Peyer's patch (tissue), 4 donors: ENCODE measurements around the gene POLDIP2.

Experiments used
- CTCF ChIP-seq, 6 experiments: fragments of 450-650 bp in 4 of 6; fragments of 200-600 bp in 2 of 6; sonication (generic) in 1 of 6; IDR thresholded peaks; one replicate each; pipeline ENCODE4 v1.5.1; 2017 to 2019; ENCODE audit warnings: antibody characterized with exemption in 6 of 6, mild to moderate bottlenecking in 3 of 6, moderate library complexity in 1 of 6
- POLR2A ChIP-seq, 2 donors: fragments of 450-650 bp; IDR thresholded peaks; one replicate each; pipeline ENCODE4 v1.5.1; 2017; ENCODE audit warnings: antibody characterized with exemption in 2 of 2, mild to moderate bottlenecking in 2 of 2, moderate library complexity in 2 of 2

DNA sequence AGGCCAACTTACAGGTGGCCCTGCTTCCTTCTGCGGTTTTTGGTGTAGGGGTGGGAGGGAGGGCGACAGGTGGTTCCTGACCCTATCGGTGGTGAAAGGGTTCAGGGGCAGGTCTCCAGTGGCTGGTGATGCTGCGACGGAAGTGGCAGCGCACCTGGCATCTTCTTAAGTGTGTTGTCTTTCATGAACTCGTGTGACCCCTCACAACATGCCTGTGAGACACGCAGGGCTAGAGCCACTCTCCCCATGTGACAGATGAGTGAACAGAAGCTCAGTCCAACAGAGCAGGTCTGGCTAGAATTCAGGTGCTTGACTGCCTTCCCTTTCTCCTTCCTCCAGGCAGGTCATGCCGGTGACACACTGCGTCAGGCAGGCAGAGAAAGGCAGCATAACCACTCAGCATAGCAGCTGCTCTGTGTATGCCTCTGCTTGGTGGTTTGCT lies 13.8 kb downstream of the POLDIP2 start:
- no peak for TF ChIP-seq CTCF (IDR thresholded peaks at IDR 0.05)
- TF ChIP-seq POLR2A (IDR thresholded peaks at IDR 0.05), result no peak
